ENCODE data around the gene ATP5IF1. TPM values are rescaled to one million over a fixed set of nuclear protein-coding genes. Genes with fewer than 3 reads are reported as not detected.
A peak's percentile ranks its signal among the peaks of the same experiment; 100 is the strongest.

ATP5IF1 gene
- total and polyA plus RNA-seq, 9 of the 15 experiments (the other 6 are each of a cell fraction or from before 2014, with no cell fraction given), result 292 to 1,422 (median 388) TPM

DNA sequence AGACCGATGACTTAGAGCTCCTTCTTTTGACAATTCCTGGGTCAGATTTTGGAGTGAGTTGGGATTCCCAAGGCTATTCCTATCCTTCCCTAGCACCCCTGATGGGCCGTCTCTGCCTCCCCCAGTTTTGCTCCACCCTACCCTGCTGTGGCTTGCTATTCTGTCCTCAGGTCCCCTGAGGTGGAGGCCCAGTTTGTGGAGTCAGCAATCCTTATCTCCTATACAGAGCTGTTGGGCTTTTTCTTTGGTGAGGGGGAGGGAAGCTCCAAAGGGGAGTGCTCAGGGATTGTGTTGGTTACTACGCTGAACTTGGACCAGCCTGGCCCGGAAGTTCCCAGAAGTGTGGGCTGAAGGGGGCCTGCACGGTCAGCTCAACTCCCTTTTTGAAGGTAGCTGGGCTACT lies 31.0 kb downstream of the ATP5IF1 start (continued):
- TF ChIP-seq, protein P1, sequence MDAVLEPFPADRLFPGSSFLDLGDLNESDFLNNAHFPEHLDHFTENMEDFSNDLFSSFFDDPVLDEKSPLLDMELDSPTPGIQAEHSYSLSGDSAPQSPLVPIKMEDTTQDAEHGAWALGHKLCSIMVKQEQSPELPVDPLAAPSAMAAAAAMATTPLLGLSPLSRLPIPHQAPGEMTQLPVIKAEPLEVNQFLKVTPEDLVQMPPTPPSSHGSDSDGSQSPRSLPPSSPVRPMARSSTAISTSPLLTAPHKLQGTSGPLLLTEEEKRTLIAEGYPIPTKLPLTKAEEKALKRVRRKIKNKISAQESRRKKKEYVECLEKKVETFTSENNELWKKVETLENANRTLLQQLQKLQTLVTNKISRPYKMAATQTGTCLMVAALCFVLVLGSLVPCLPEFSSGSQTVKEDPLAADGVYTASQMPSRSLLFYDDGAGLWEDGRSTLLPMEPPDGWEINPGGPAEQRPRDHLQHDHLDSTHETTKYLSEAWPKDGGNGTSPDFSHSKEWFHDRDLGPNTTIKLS (IDR thresholded peaks at IDR 0.05; ENCODE audit: borderline replicate concordance, low read depth), result 0 out of 2 replicates have a peak, but pooled peaks have one; percentile 55
- TF ChIP-seq, protein P2, sequence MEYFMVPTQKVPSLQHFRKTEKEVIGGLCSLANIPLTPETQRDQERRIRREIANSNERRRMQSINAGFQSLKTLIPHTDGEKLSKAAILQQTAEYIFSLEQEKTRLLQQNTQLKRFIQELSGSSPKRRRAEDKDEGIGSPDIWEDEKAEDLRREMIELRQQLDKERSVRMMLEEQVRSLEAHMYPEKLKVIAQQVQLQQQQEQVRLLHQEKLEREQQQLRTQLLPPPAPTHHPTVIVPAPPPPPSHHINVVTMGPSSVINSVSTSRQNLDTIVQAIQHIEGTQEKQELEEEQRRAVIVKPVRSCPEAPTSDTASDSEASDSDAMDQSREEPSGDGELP (CRISPR knock-in tag; IDR thresholded peaks at IDR 0.05; ENCODE audit: borderline replicate concordance), result peak; percentile 24; the same call in 1 of the 2 replicates
- no peak for TF ChIP-seq HDAC6 (IDR thresholded peaks at IDR 0.05; ENCODE audit: low read depth, low read length)
- TF ChIP-seq, protein P3, sequence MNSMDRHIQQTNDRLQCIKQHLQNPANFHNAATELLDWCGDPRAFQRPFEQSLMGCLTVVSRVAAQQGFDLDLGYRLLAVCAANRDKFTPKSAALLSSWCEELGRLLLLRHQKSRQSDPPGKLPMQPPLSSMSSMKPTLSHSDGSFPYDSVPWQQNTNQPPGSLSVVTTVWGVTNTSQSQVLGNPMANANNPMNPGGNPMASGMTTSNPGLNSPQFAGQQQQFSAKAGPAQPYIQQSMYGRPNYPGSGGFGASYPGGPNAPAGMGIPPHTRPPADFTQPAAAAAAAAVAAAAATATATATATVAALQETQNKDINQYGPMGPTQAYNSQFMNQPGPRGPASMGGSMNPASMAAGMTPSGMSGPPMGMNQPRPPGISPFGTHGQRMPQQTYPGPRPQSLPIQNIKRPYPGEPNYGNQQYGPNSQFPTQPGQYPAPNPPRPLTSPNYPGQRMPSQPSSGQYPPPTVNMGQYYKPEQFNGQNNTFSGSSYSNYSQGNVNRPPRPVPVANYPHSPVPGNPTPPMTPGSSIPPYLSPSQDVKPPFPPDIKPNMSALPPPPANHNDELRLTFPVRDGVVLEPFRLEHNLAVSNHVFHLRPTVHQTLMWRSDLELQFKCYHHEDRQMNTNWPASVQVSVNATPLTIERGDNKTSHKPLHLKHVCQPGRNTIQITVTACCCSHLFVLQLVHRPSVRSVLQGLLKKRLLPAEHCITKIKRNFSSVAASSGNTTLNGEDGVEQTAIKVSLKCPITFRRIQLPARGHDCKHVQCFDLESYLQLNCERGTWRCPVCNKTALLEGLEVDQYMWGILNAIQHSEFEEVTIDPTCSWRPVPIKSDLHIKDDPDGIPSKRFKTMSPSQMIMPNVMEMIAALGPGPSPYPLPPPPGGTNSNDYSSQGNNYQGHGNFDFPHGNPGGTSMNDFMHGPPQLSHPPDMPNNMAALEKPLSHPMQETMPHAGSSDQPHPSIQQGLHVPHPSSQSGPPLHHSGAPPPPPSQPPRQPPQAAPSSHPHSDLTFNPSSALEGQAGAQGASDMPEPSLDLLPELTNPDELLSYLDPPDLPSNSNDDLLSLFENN (IDR thresholded peaks at IDR 0.05; ENCODE audit: low read depth in 2 of 2, low read length in 2 of 2), result peak in 1 of 2 experiments; percentile 67; a peak in 1 of 4 replicates
- TF ChIP-seq, protein P4, sequence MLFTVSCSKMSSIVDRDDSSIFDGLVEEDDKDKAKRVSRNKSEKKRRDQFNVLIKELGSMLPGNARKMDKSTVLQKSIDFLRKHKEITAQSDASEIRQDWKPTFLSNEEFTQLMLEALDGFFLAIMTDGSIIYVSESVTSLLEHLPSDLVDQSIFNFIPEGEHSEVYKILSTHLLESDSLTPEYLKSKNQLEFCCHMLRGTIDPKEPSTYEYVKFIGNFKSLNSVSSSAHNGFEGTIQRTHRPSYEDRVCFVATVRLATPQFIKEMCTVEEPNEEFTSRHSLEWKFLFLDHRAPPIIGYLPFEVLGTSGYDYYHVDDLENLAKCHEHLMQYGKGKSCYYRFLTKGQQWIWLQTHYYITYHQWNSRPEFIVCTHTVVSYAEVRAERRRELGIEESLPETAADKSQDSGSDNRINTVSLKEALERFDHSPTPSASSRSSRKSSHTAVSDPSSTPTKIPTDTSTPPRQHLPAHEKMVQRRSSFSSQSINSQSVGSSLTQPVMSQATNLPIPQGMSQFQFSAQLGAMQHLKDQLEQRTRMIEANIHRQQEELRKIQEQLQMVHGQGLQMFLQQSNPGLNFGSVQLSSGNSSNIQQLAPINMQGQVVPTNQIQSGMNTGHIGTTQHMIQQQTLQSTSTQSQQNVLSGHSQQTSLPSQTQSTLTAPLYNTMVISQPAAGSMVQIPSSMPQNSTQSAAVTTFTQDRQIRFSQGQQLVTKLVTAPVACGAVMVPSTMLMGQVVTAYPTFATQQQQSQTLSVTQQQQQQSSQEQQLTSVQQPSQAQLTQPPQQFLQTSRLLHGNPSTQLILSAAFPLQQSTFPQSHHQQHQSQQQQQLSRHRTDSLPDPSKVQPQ (CRISPR knock-in tag; IDR thresholded peaks at IDR 0.05; ENCODE audit: borderline replicate concordance), result no peak
- TF ChIP-seq CBFA2T2 (conservative IDR thresholded peaks at IDR 0.05), result peak; percentile 65
- 0 out of 2 replicates have a peak, but pooled peaks have one; percentile 35 for TF ChIP-seq TARDBP (IDR thresholded peaks at IDR 0.05)
- peak; percentile 20; the same call in 1 of the 2 replicates for TF ChIP-seq CXXC5 (CRISPR knock-in tag; IDR thresholded peaks at IDR 0.05)
- TF ChIP-seq NR2C2 (CRISPR knock-in tag; IDR thresholded peaks at IDR 0.05), result no peak
- peak; percentile 56; the same call in 1 of the 2 replicates for TF ChIP-seq NR2C2 (tag; IDR thresholded peaks at IDR 0.05)
- TF ChIP-seq, protein P5, sequence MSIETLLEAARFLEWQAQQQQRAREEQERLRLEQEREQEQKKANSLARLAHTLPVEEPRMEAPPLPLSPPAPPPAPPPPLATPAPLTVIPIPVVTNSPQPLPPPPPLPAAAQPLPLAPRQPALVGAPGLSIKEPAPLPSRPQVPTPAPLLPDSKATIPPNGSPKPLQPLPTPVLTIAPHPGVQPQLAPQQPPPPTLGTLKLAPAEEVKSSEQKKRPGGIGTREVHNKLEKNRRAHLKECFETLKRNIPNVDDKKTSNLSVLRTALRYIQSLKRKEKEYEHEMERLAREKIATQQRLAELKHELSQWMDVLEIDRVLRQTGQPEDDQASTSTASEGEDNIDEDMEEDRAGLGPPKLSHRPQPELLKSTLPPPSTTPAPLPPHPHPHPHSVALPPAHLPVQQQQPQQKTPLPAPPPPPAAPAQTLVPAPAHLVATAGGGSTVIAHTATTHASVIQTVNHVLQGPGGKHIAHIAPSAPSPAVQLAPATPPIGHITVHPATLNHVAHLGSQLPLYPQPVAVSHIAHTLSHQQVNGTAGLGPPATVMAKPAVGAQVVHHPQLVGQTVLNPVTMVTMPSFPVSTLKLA (conservative IDR thresholded peaks at IDR 0.05), result 0 out of 4 replicates have a peak, but pooled peaks of 1 of the 2 experiments have one; percentile 48
- TF ChIP-seq BRCA1 (IDR thresholded peaks at IDR 0.05), result no peak
- no peak for TF ChIP-seq BRCA1 (CRISPR knock-in tag; IDR thresholded peaks at IDR 0.05)
- TF ChIP-seq MCM5 (IDR thresholded peaks at IDR 0.05; ENCODE audit: low read depth), result no peak
- peak; percentile 84 for TF ChIP-seq CBFA2T3 (IDR thresholded peaks at IDR 0.05)
- TF ChIP-seq TBL1XR1 (IDR thresholded peaks at IDR 0.05; ENCODE audit: low read length in 2 of 2), result peak in 1 of 2 experiments; percentile 71; a peak in 3 of 4 replicates
- TF ChIP-seq NEUROD1 (IDR thresholded peaks at IDR 0.05; ENCODE audit: borderline replicate concordance, low read depth, low read length, partially characterized antibody), result peak; percentile 60

Measured in K562 (cell line).